ENCODE measurements around the gene RAB27B. TPM values are rescaled to one million over a fixed set of nuclear protein-coding genes. Genes with fewer than 3 reads are reported as not detected.
"Not testable (repeated sequence)": the region's sequence is repeated elsewhere in the genome, so short reads cannot be mapped to it uniquely, and the experiment has no call there.

The RAB27B gene
- total and polyA plus RNA-seq, 5 donors = under 0.01 to 0.29 (median 0.08) TPM

DNA sequence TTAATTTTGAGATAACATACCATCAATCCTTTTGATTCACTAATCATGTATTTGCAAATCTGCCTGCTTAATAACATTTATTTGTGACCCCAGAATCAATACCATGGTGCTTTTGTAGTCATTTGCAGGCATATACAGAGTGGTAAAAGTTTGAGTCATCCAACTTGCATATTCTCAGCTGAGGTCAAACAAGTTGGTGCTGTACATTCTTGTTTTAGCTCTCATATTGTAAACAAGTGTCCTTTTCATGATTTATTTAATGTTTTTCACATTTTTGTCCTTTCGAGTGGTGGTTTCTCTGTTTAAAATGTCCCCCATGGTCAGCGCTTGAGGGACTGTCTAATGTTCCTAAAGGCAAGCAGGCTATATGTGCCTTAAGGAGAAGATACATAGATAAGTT lies 17.5 kb downstream of the RAB27B start:
- no peaks in the 10 kb centered on the region for H3K9me3 ChIP-seq (ENCODE audit: control insufficient read depth, low read length)
- no peaks in the 10 kb centered on the region for H3K4me1 ChIP-seq (ENCODE audit: control insufficient read depth, insufficient read depth, low read length)
- no peak for ATAC-seq
- H3K27me3 ChIP-seq (ENCODE audit: control insufficient read depth, insufficient read depth) = no peaks in the 10 kb centered on the region
- intact Hi-C loops (cut with DNase I) = no loop called here
- 46% methylated on average over 2 of the region's 2 CpGs for WGBS
- no peak for DNase-seq
- no peak overlapping the region for H3K4me3 ChIP-seq (ENCODE audit: low read length)
- no peak overlapping the region for H3K27ac ChIP-seq (ENCODE audit: low read length)

DNA sequence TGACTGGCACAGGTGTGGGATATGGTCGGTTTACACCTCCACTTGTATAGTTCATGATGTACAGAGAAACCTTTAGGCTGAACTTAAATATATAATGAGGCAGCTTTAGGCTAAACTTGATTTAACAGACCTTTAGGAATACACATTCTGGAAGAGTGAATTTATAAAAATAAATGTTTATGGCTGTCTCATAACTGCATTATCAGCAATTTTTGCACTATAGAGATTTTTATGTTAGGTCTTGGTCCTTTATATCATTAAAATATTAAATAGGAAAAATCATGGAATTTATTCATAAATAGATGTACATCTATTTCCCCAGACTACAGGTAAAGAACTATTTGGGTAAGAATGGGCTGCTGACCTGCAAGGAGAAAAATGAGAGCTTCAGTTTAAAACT lies 19.8 kb downstream of the RAB27B start:
- Histone ChIP-seq H3K27me3 (ENCODE audit: control insufficient read depth, insufficient read depth) (no peaks in the 10 kb centered on the region), H3K27ac (ENCODE audit: low read length) (no peak overlapping the region), H3K9me3 (ENCODE audit: control insufficient read depth, low read length) (no peaks in the 10 kb centered on the region), H3K4me3 (ENCODE audit: low read length) (no peak overlapping the region), H3K4me1 (ENCODE audit: control insufficient read depth, insufficient read depth, low read length) (no peaks in the 10 kb centered on the region)
- DNase-seq (no peak), ATAC-seq (no peak)
- intact Hi-C loops (cut with DNase I) = no loop called here
- WGBS = 96% methylated on average over 1 of the region's 1 CpG

DNA sequence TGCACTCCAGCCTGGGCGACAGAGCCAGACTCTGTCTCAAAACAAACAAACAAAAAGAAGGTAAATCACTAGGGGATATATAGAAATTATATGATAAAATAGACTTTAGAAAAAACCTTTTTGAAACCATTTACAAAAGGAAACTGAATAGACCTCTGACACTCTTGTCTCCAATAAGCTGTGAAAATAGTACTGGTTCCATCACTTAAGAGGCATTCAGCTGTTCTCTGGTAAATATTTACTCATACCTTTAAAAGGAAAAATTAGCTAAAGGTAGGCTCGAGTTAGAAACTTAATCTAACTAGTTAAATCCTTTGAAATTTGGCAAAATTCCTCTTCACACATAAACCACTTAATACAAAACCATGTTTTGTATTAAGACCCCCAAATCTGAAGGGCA lies 21.4 kb downstream of the RAB27B start:
- H3K9me3 ChIP-seq (ENCODE audit: control insufficient read depth, low read length) = no peaks in the 10 kb centered on the region
- ATAC-seq = no peak

DNA sequence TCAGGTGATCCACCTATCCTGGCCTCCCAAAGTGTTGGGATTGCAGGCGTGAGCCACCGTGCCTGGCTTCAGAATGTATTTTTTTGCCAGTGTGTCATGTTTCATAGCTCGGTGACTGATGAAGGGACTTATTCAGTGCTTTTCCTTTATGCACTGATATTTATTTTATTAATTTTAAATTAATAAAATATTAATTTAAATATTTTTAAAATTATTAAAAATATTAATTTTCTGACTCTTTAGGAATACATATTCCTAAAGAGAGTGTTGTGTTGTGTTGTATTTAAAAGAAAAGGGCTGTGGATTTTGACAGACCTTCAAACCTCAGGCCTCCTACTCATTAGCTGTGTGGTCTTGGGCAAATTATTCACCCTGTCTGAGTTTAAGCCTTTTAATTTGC lies 22.3 kb downstream of the RAB27B start:
- DNase-seq (no peak), ATAC-seq (no peak)
- Histone ChIP-seq H3K9me3 (ENCODE audit: control insufficient read depth, low read length) (no peaks in the 10 kb centered on the region), H3K4me3 (ENCODE audit: low read length) (no peak overlapping the region), H3K4me1 (ENCODE audit: control insufficient read depth, insufficient read depth, low read length) (no peaks in the 10 kb centered on the region), H3K27me3 (ENCODE audit: control insufficient read depth, insufficient read depth) (no peaks in the 10 kb centered on the region), H3K27ac (ENCODE audit: low read length) (no peak overlapping the region)
- intact Hi-C loops (cut with DNase I) = no loop called here
- WGBS = 95% methylated on average over 3 of the region's 3 CpGs

More for the DNA sequence above, 21.4 kb downstream of the RAB27B start:
- H3K4me3 ChIP-seq (ENCODE audit: low read length) = no peak overlapping the region
- no peaks in the 10 kb centered on the region for H3K4me1 ChIP-seq (ENCODE audit: control insufficient read depth, insufficient read depth, low read length)
- H3K27me3 ChIP-seq (ENCODE audit: control insufficient read depth, insufficient read depth) = no peaks in the 10 kb centered on the region
- intact Hi-C loops (cut with DNase I) = no loop called here
- no peak for DNase-seq
- no peak overlapping the region for H3K27ac ChIP-seq (ENCODE audit: low read length)
- 65% methylated on average over 2 of the region's 2 CpGs for WGBS

DNA sequence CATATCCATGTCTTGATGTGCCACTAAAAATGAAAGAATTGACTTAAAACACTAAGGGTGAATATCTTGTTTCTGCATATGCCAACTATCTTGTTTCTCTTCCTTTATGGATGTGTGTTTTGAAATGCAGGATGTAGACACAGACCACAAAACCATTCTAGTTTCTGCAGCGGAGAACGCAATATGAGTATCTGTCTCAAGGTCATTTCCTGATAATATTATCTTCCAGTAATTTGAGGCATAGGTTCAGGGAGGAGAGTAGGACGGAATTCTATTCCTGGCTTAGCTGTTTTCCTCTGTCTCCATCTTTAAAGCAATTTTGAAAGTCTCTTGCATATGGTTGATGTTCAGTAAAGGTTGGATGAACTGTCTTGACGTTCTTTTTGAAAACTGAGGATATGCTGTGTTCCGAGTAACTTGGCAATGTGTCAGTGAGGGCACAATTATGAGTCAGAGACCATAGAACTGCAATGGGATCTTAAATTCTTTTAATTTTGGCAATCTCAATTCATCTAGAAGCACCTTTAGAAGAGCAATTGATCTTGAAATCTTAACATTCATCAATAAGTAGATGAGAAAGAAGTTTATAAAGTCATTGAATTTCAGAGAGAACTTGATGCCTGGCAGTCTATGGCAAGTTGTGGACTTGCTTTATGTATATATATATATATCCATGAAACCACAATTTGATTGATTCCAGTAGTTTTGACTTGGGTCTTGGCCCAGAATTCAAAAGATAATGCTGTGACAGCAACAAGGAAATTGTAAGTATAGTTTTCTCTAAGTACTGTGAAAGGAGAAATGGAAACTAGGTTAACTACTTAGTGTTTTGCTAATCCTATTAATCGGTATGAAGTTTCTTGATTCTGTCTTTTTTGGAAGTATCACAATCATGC lies 24.8 kb downstream of the RAB27B start:
- WGBS = 55% methylated on average over 6 of the region's 6 CpGs
- Histone ChIP-seq H3K27ac (ENCODE audit: low read length) (no peak overlapping the region), H3K4me1 (ENCODE audit: control insufficient read depth, insufficient read depth, low read length) (no peaks in the 10 kb centered on the region), H3K9me3 (ENCODE audit: control insufficient read depth, low read length) (no peaks in the 10 kb centered on the region), H3K4me3 (ENCODE audit: low read length) (no peak overlapping the region), H3K27me3 (ENCODE audit: control insufficient read depth, insufficient read depth) (no peaks in the 10 kb centered on the region)
- ATAC-seq (no peak), DNase-seq (no peak)
- intact Hi-C loops (cut with DNase I) = no loop called here

DNA sequence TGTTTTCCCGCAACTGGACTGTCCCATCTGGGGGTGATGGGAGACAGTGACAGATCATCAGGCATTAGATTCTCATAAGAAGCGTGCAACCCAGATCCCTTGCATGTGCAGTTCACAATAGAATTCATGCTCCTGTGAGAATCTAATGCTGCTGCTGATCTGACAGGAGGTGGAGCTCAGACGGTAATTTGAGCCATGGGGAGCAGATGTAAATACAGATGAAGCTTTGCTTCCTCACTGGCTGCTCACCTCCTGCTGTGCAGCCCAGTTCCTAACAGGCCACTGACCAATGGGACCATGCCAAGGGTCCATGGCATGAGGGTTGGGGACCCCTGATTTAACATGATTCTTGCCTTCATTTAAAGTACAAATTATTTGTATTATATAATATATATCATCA lies 26.8 kb downstream of the RAB27B start:
- H3K9me3 ChIP-seq (ENCODE audit: control insufficient read depth, low read length); H3K27ac ChIP-seq (ENCODE audit: low read length); intact Hi-C loops (cut with DNase I); H3K4me1 ChIP-seq (ENCODE audit: control insufficient read depth, insufficient read depth, low read length); ATAC-seq; H3K27me3 ChIP-seq (ENCODE audit: control insufficient read depth, insufficient read depth); H3K4me3 ChIP-seq (ENCODE audit: low read length); DNase-seq: not testable (repeated sequence)
- WGBS = 95% methylated on average over 3 of the region's 3 CpGs

DNA sequence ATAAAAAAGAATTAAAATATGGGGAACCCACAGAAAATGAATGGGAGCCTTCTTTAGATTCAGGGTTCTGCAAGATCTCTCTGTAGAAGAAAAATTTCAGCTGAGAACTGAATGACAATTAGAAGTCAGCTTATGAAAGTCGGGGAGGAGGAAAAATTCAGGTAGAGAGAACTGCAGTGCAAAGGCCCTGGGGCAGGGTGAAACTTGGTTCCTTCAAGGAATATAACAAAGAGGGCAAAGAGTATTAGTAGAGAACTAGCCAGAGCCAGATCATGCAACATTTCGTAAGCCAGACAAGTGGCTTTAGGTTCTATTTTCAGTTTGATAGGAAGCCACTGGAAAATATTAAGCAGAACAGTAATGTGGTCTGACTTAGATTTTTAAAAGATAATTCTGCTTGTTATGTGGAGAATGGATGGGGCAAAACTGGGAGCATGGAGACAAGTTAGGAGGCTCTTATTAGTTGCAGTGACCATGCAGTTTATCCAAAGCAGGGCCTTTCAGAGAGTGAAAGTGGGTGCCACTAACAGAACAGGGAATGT lies 27.9 kb downstream of the RAB27B start:
- Histone ChIP-seq H3K27me3 (ENCODE audit: control insufficient read depth, insufficient read depth) (no peaks in the 10 kb centered on the region), H3K9me3 (ENCODE audit: control insufficient read depth, low read length) (no peaks in the 10 kb centered on the region), H3K4me1 (ENCODE audit: control insufficient read depth, insufficient read depth, low read length) (no peaks in the 10 kb centered on the region), H3K27ac (ENCODE audit: low read length) (no peak overlapping the region), H3K4me3 (ENCODE audit: low read length) (no peak overlapping the region)
- DNase-seq (no peak), ATAC-seq (no peak)
- intact Hi-C loops (cut with DNase I) = no loop called here
- 91% methylated on average over 2 of the region's 2 CpGs for WGBS

DNA sequence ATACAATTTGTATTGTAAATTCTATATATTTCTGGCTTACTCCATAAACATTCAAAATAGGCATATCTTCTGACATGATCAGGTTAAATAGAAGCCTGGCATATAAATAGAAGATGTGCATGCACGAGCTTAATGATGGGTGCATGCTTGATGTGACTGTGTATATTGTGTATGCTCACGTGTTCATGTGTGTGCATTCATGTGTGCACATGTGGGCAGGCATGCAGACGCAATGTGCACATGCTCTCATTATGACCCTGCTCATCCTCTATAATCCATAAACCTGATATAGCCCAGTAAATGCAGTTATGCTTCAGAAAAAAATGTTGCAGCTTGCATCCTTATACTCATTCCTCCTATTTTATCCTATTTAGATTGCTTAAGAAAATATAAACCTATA lies 29.2 kb downstream of the RAB27B start:
- H3K4me1 ChIP-seq (ENCODE audit: control insufficient read depth, insufficient read depth, low read length) = no peaks in the 10 kb centered on the region
- DNase-seq = no peak
- H3K4me3 ChIP-seq (ENCODE audit: low read length) = no peak overlapping the region
- H3K27ac ChIP-seq (ENCODE audit: low read length) = no peak overlapping the region
- H3K9me3 ChIP-seq (ENCODE audit: control insufficient read depth, low read length) = no peaks in the 10 kb centered on the region
- intact Hi-C loops (cut with DNase I) = no loop called here
- no peak for ATAC-seq
- no peaks in the 10 kb centered on the region for H3K27me3 ChIP-seq (ENCODE audit: control insufficient read depth, insufficient read depth)
- 90% methylated on average over 3 of the region's 3 CpGs for WGBS

DNA sequence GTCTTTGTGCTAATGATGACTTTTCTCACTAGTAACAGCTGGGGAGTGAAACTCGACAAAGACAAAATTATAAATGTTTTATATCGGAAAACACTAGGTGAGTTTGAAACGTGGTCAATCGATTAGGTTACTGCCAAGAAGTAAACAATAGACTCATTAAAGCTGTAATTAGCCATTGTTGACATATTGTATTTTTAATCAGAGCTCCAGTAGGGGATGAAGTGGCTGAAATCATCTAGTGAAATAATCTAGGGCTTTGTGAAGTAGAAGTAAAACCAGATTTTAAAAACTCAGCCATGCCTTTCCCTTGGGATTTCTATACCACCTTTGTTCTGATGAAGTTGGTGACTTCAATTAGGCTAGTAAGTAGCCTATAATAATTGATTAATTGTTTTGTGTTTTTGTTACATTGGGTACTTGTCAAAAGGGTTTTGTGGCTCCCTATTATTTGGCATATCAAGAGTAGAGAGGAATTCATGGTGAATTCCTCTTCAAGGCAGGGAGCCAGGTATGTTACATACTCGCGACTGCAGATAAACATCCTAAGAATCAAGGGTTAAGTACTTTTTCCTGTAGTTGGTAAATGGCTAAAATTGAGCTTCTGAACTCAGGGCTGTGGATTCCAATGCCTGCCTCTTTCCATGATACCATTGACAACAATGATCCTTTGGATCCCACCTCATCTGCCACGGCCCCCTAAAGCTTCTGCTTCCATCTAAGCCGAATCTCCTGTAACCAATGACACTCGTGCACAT lies 31.6 kb downstream of the RAB27B start:
- ATAC-seq = no peak
- H3K9me3 ChIP-seq (ENCODE audit: control insufficient read depth, low read length) = no peaks in the 10 kb centered on the region
- 74% methylated on average over 9 of the region's 9 CpGs for WGBS
- no peak for DNase-seq
- no peaks in the 10 kb centered on the region for H3K27me3 ChIP-seq (ENCODE audit: control insufficient read depth, insufficient read depth)
- H3K4me3 ChIP-seq (ENCODE audit: low read length) = no peak overlapping the region
- H3K4me1 ChIP-seq (ENCODE audit: control insufficient read depth, insufficient read depth, low read length) = no peaks in the 10 kb centered on the region
- intact Hi-C loops (cut with DNase I) = no loop called here
- no peak overlapping the region for H3K27ac ChIP-seq (ENCODE audit: low read length)

DNA sequence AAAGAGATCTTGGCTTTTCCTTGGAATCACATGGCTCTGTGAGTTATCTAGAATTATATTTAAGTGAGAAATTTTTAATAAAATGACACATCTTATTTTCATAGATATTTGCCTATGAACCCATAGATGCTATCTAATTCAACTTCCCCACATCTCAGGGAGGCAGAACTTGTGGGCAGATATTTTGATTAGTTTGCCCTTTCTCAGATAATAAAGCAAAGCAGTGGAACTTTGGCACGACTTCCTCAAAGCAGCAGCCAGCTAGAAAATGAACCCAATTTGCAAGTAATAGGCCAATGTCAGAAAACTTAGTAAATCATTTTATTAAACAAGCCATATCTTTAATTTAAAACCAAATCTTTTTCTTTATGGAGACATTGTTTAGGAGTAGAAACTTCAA lies 32.7 kb downstream of the RAB27B start:
- ATAC-seq (no peak), DNase-seq (no peak)
- intact Hi-C loops (cut with DNase I) = no loop called here
- H3K4me3 ChIP-seq (ENCODE audit: low read length) = no peak overlapping the region
- H3K4me1 ChIP-seq (ENCODE audit: control insufficient read depth, insufficient read depth, low read length) = no peaks in the 10 kb centered on the region
- WGBS = 48% methylated on average over 1 of the region's 1 CpG
- no peaks in the 10 kb centered on the region for H3K27me3 ChIP-seq (ENCODE audit: control insufficient read depth, insufficient read depth)
- no peak overlapping the region for H3K27ac ChIP-seq (ENCODE audit: low read length)
- H3K9me3 ChIP-seq (ENCODE audit: control insufficient read depth, low read length) = no peaks in the 10 kb centered on the region

DNA sequence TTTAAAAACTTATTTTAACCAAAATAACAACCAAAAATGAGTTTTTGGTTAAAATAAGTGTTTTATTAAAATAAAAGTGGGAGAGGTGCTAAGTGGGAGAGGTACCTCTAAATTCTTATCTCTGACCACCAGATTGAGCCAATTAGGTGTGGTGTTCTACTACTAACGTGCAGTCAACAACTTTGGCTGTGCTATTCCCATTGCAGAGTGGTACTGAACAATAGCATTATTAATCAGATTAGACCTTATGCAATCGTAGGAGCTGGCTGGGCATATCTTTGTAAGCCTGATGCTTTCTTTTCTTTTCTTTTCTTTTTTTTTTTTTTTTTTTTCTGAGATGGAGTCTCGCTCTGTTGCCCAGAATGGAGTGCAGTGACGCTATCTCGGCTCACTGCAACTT lies 38.9 kb downstream of the RAB27B start:
- DNase-seq (no peak), ATAC-seq (no peak)
- no peaks in the 10 kb centered on the region for H3K4me1 ChIP-seq (ENCODE audit: control insufficient read depth, insufficient read depth, low read length)
- intact Hi-C loops (cut with DNase I) = no loop called here
- no peak overlapping the region for H3K4me3 ChIP-seq (ENCODE audit: low read length)
- H3K27me3 ChIP-seq (ENCODE audit: control insufficient read depth, insufficient read depth) = no peaks in the 10 kb centered on the region
- no peak overlapping the region for H3K27ac ChIP-seq (ENCODE audit: low read length)
- WGBS = 88% methylated on average over 5 of the region's 5 CpGs
- no peaks in the 10 kb centered on the region for H3K9me3 ChIP-seq (ENCODE audit: control insufficient read depth, low read length)

Measured in right cardiac atrium (tissue), 5 donors.